Body of pancreas (tissue), 4 donors: ENCODE measurements around the gene BTBD3. TPM values are rescaled to one million over a fixed set of nuclear protein-coding genes. Genes with fewer than 3 reads are reported as not detected.

Experiments
- ATAC-seq: fragments of 150-250 bp; one replicate; pipeline ENCODE4 v1.9.1; 2016
- DNase-seq, 4 donors: peaks; one replicate each; pipeline ENCODE4 v3.0.0-alpha.2; 2019
- H3K27ac ChIP-seq, 4 donors: fragments of 200-600 bp; sonication (generic); 1 replicate in 3 of 4; 2 replicates in 1 of 4; pipeline versions ENCODE4 v1.5.1 to v1.6.1; 2016 to 2019; ENCODE audit warnings: mild to moderate bottlenecking in 1 of 4, mixed read lengths in 1 of 4, moderate library complexity in 1 of 4
- H3K27me3 ChIP-seq, 2 donors: fragments of 200-600 bp; sonication (generic); one replicate each; pipeline ENCODE4 v1.6.0; 2016; ENCODE audit warnings: mild to moderate bottlenecking in 1 of 2
- H3K36me3 ChIP-seq, 2 donors: fragments of 200-600 bp; sonication (generic); replicated peaks in 1 of 2; 2 replicates each; pipeline ENCODE4 v1.5.1; 2016; ENCODE audit warnings: low read depth in 2 of 2; ENCODE audit not compliant: insufficient read depth in 1 of 2
- H3K4me1 ChIP-seq: fragments of 200-600 bp; sonication (generic); one replicate; pipeline ENCODE4 v1.6.0; 2016
- H3K4me3 ChIP-seq, 2 donors: fragments of 200-600 bp; sonication (generic); 1 replicate in 1 of 2; 2 replicates in 1 of 2; pipeline ENCODE4 v1.5.1; 2016 to 2019
- H3K9me3 ChIP-seq, 3 donors: fragments of 200-600 bp; sonication (generic); 1 replicate in 2 of 3; 2 replicates in 1 of 3; pipeline ENCODE4 v1.5.1; 2016
- POLR2A ChIP-seq, 3 donors: fragments of 450-650 bp; IDR thresholded peaks; one replicate each; pipeline ENCODE4 v1.6.1; 2016; ENCODE audit warnings: antibody characterized with exemption in 3 of 3, mild to moderate bottlenecking in 2 of 3
- WGBS, 2 donors: methylation state at CpG; one replicate each; pipeline ENCODE4 v1.1.5; 2017; 5-methylcytosine and 5-hydroxymethylcytosine counted together
- intact Hi-C: fragments of 100-400 bp; cut with DNase I; formaldehyde crosslinking; loops from one replicate; pipeline ENCODE4 v1.15.1; 2023
- total RNA-seq, 2 donors: library from RNA; depleted of rRNA; stranded (reverse); fragments of >200 nt; gene quantifications; one replicate each; pipeline ENCODE4 v1.1.0, GENCODE V29; 2016
- TF ChIP-seq, protein P1 (sequence below), 7 experiments: fragments of 450-650 bp in 4 of 7; fragments of 200-600 bp in 3 of 7; sonication (generic) in 3 of 7; IDR thresholded peaks; one replicate each; pipeline ENCODE4 v1.5.1; 2016 to 2019; ENCODE audit warnings: antibody characterized with exemption in 7 of 7

BTBD3 gene
- total RNA-seq, 2 donors from 2014 or later: 23.1 to 48.8 TPM

DNA sequence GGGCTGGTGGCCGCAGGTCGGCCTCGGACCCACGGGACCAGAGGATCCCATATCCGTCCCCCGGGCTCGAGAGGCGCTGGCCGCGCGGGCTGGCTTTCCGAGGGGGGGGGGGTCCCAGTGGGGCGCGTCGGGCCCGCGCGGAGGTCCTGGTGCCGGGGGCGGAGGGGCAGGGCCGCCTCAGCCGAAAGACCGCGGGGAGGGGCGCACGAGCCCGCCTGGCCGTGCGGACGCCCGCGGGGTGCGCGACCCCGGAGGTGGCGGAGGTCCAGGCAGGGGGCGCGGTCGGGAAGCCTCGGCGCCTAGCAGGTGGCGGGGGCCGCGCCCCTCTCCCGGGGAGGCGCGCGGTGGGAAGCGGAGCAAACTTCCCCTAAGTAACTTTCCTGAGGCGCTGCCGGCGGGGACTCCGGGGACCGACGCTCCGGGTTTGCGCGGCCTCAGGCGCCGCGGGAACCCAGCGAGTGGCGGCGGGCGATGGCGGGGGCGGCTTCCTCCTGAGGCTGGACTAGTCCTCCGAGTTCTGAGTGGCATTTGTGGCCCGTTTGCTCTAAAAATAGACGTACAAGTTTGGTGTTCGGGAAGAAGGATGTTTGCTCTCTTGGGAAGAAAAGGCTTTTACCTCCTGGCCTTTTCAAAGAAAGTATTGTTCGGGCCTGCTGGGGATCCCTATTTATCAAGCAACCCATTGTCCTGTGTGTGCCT, 26.5 kb upstream of the BTBD3 start:
- Histone ChIP-seq H3K27me3 (no peaks in the 10 kb centered on the region), H3K4me3 (peak overlapping the region; percentile 51 to 58), H3K27ac (peak overlapping the region; percentile 87 to 98 (median 95)), H3K36me3 (no peaks in the 10 kb centered on the region), H3K9me3 (no peaks in the 10 kb centered on the region), H3K4me1 (peaks cover 15% of the 10 kb centered on the region)
- peak; percentile 49 for ATAC-seq
- WGBS, 2 donors: 0 to 1% methylated on average over 22 to 52 of the region's 72 CpGs
- DNase-seq: peak; percentile 48 to 70 (median 54)
- intact Hi-C loops: no loop called here
- peak in 2 of 3 donors; percentile 36 to 48 for TF ChIP-seq POLR2A (IDR thresholded peaks at IDR 0.05)
- TF ChIP-seq, protein P1, sequence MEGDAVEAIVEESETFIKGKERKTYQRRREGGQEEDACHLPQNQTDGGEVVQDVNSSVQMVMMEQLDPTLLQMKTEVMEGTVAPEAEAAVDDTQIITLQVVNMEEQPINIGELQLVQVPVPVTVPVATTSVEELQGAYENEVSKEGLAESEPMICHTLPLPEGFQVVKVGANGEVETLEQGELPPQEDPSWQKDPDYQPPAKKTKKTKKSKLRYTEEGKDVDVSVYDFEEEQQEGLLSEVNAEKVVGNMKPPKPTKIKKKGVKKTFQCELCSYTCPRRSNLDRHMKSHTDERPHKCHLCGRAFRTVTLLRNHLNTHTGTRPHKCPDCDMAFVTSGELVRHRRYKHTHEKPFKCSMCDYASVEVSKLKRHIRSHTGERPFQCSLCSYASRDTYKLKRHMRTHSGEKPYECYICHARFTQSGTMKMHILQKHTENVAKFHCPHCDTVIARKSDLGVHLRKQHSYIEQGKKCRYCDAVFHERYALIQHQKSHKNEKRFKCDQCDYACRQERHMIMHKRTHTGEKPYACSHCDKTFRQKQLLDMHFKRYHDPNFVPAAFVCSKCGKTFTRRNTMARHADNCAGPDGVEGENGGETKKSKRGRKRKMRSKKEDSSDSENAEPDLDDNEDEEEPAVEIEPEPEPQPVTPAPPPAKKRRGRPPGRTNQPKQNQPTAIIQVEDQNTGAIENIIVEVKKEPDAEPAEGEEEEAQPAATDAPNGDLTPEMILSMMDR (IDR thresholded peaks at IDR 0.05): no peak

DNA sequence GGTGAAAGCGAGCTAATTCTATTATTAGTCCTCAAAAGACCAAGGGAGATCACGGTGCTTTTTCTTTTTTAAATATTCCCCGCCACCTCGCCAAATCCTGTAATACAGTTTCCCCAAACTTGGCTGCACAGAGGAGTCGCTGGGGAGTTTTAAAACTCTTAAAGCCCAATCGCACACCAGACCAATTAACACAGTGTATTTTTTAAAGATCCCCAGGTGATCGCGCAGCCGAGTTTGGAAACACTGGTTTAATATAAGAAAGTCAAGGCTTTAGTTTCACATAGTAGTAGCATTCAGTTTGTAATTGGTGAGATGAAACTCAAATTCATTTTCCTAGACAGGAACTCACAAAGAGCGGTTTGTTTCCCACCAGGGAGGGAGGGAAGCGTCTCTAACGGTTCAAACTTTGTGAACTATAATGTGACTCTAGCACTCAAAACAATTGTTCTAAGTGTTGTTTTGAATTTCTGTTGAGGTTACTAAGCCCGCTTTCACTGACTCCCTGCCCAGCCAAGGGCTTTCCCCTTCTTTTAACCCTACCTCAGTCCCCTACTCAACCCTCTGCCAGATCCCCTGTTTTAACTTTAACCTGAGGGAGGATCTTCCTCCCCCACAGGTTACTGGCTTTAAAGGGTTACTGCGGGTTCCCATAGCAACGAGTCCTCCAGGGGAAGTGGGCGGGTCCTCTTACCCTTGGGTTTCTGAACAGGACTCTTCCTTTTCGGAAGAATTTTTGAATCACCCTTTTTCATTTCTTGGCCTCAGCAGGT, 25.7 kb upstream of the BTBD3 start:
- intact Hi-C loops: no loop called here
- TF ChIP-seq, protein P1 (IDR thresholded peaks at IDR 0.05): no peak
- TF ChIP-seq POLR2A (IDR thresholded peaks at IDR 0.05): no peak
- Histone ChIP-seq H3K4me3 (peak overlapping the region; percentile 51 to 58), H3K36me3 (no peaks in the 10 kb centered on the region), H3K4me1 (peaks cover 20% of the 10 kb centered on the region), H3K9me3 (no peaks in the 10 kb centered on the region), H3K27ac (peak overlapping the region; percentile 87 to 98 (median 95)), H3K27me3 (no peaks in the 10 kb centered on the region)
- peak; percentile 64 to 79 (median 73) for DNase-seq
- 0% methylated on average over 17 of the region's 17 CpGs for WGBS, 2 donors
- no peak for ATAC-seq

DNA sequence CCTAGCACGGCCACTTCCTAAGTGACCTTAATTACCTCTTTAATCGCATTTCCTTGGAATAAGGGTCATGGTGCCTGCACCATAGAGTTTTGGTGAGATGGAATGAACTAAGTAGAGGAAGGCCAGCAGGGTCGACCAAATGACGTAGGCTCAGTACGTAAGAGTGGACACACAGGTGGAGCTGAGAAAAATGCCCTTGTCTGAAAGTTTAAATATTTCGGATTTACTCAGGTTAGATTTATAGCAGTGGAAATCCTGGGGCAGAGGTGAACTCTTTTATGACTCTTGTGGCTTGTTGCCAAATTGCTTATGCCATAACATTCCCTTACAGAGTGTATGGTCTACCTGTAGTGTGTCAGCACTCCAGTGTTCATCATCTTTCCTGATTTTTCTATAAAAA, 23.6 kb upstream of the BTBD3 start:
- no peaks in the 10 kb centered on the region for H3K36me3 ChIP-seq
- H3K27ac ChIP-seq: peak overlapping the region in 1 of 4 donors; percentile 46
- H3K4me3 ChIP-seq: no peak overlapping the region
- intact Hi-C loops: no loop called here
- ATAC-seq: no peak
- H3K4me1 ChIP-seq: peaks cover 20% of the 10 kb centered on the region
- DNase-seq: no peak
- H3K9me3 ChIP-seq: no peaks in the 10 kb centered on the region
- no peaks in the 10 kb centered on the region for H3K27me3 ChIP-seq
- WGBS, 2 donors: 63 to 74% methylated on average over 6 of the region's 6 CpGs
- TF ChIP-seq, protein P1 (IDR thresholded peaks at IDR 0.05): no peak
- TF ChIP-seq POLR2A (IDR thresholded peaks at IDR 0.05): no peak

DNA sequence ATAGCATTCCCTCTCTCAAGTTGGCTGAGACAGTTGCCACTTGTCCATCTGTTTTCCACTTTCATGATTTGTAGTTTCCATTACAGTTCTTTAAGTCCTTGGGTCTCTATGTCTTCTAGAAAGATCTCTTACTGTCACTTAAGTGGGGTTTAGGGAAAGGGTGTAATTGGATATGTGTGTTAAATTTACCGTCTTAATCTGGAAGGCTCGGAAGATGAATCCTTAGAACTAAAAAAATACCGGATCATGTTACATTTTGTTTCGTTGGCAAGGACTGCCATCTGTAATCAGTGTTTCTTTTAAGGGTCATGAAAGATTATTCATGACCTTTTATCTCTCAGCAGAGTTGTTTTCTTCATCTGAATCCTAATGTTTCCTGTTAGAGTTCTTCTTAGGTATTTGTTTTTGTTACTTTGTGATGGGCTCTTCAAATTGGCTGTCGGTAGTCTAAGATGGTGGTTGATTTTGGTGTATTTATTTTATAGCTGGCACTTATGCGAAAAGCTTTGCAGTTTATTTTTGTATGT, 21.8 kb upstream of the BTBD3 start:
- Histone ChIP-seq H3K4me1 (peaks cover 14% of the 10 kb centered on the region), H3K4me3 (no peak overlapping the region), H3K27me3 (no peaks in the 10 kb centered on the region), H3K27ac (peak overlapping the region in 1 of 4 donors; percentile 23), H3K9me3 (no peaks in the 10 kb centered on the region), H3K36me3 (no peaks in the 10 kb centered on the region)
- intact Hi-C loops: no loop called here
- WGBS, 2 donors: 26 to 34% methylated on average over 6 of the region's 6 CpGs
- DNase-seq (no peak), ATAC-seq (no peak)
- TF ChIP-seq POLR2A (IDR thresholded peaks at IDR 0.05): no peak
- TF ChIP-seq, protein P1 (IDR thresholded peaks at IDR 0.05): no peak
